IPS-11a (cell line): ENCODE results near the gene ANKRD35.

ENCODE experiments used
- H3K4me3 ChIP-seq: one replicate; pipeline ENCODE4 v1.5.1; 2013; ENCODE audit warnings: low read depth, low read length, control low read depth

ANKRD35 gene

GRCh38 chr1:145897969-145898368 lies 12.3 kb upstream of the ANKRD35 start:
- no peak overlapping the region for H3K4me3 ChIP-seq

- no peak overlapping the region for H3K4me3 ChIP-seq
Observed at GRCh38 chr1:145895471-145895870, 9.8 kb upstream of the ANKRD35 start.

- no peak overlapping the region for H3K4me3 ChIP-seq
Observed at GRCh38 chr1:145893306-145894055, 7.8 kb upstream of the ANKRD35 start.

- H3K4me3 ChIP-seq: no peak overlapping the region
Observed at GRCh38 chr1:145892486-145893087, 6.9 kb upstream of the ANKRD35 start.

- no peak overlapping the region for H3K4me3 ChIP-seq
Observed at GRCh38 chr1:145891587-145892485, 6.2 kb upstream of the ANKRD35 start.

GRCh38 chr1:145891143-145891542 lies 5.5 kb upstream of the ANKRD35 start:
- no peak overlapping the region for H3K4me3 ChIP-seq

- H3K4me3 ChIP-seq: no peak overlapping the region
Observed at GRCh38 chr1:145889722-145890121, 4.1 kb upstream of the ANKRD35 start.

- no peak overlapping the region for H3K4me3 ChIP-seq
Observed at GRCh38 chr1:145887631-145888030, 2.0 kb upstream of the ANKRD35 start.

GRCh38 chr1:145886816-145887215 lies 1.1 kb upstream of the ANKRD35 start:
- H3K4me3 ChIP-seq: no peak overlapping the region

- H3K4me3 ChIP-seq: peak overlapping the region; percentile 55
Observed at GRCh38 chr1:145886390-145886789, 724 bp upstream of the ANKRD35 start.

- no peak overlapping the region for H3K4me3 ChIP-seq
Observed at GRCh38 chr1:145884675-145885074, 991 bp downstream of the ANKRD35 start.

- no peak overlapping the region for H3K4me3 ChIP-seq
Observed at GRCh38 chr1:145879775-145880174, 5.9 kb downstream of the ANKRD35 start.

- H3K4me3 ChIP-seq: no peak overlapping the region
Observed at GRCh38 chr1:145878724-145879123, 6.9 kb downstream of the ANKRD35 start.

- H3K4me3 ChIP-seq: no peak overlapping the region
Observed at GRCh38 chr1:145877923-145878486, 7.7 kb downstream of the ANKRD35 start.

GRCh38 chr1:145874646-145875045 lies 11.0 kb downstream of the ANKRD35 start:
- H3K4me3 ChIP-seq: no peak overlapping the region

- peak overlapping the region; percentile 31 for H3K4me3 ChIP-seq
Observed at GRCh38 chr1:145871994-145872924, 13.4 kb downstream of the ANKRD35 start.

- H3K4me3 ChIP-seq: no peak overlapping the region
Observed at GRCh38 chr1:145868232-145868631, 17.4 kb downstream of the ANKRD35 start.

- H3K4me3 ChIP-seq: no peak overlapping the region
Observed at GRCh38 chr1:145863282-145864018, 22.2 kb downstream of the ANKRD35 start.

- peak overlapping the region; percentile 89 for H3K4me3 ChIP-seq
Observed at GRCh38 chr1:145859491-145860023, 26.1 kb downstream of the ANKRD35 start.
